ELR (cell line): ENCODE measurements around the gene LIG3.
"Not testable (repeated sequence)": the region's sequence is repeated elsewhere in the genome, so short reads cannot be mapped to it uniquely, and the experiment has no call there.

Source experiments
- DNase-seq: peaks from one replicate; pipeline ENCODE4 v3.0.0-alpha.2; 2015; ENCODE audit warnings: low read depth

LIG3 gene

DNA sequence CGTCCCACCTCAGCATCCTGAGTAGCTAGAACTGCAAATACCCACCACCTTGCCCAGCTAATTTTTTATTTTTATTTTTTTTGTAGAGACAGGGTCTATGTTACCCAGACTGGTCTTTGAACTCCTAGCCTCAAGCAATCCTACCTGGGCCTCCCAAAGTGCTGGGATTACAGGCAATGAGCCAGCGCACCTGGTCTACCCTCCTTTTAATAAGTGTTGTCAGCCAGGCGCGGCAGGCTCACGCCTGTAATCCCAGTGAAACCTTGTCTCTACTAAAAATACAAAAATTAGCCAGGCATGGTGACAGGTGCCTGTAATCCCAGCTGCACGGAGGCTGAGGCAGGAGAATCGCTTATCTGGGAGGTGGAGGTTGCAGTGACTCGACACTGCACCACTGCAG, 63.9 kb downstream of the LIG3 start:
- DNase-seq, result no peak

DNA sequence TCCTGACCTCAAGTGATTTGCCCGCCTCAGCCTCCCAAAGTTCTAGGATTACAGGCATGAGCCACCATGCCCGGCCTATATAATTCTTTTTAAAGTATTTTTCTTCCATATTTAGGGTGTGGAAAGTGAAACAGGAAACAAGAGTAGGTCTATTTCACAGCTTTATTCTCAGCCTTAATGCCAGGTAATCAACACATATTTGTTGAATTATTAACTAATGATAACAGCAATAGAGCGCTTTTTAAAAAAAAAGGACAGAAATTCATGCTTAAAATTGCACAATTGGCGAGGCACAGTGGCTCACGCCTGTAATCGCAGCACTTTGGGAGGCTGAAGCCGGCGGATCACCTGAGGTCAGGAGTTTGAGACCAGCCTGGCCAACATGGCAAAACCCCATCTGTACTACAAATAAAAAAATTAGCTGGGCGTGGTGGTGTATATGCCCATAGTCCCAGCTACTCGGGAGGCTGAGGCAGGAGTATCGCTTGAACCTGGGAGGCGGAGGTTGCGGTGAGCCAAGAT, 65.2 kb downstream of the LIG3 start:
- DNase-seq, result not testable (repeated sequence)

DNA sequence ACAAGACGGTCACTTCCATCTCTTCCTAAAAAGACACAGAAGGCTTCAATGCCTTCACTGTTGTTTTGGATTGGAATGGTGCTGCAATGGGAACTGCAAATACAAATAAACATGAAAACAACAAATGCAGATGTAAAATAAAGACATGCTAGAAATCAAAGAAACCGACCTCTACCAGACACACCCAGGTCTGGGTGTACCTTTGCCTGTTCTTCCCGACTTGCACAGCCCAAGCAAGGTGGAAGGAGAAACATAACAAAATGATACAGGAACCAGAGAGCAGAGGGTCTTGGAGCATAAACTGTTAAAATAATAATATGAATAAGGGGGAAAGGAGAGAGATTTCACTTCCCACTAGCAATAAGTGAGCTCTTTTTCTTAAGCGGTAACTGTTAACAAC, 65.9 kb downstream of the LIG3 start:
- no peak for DNase-seq

DNA sequence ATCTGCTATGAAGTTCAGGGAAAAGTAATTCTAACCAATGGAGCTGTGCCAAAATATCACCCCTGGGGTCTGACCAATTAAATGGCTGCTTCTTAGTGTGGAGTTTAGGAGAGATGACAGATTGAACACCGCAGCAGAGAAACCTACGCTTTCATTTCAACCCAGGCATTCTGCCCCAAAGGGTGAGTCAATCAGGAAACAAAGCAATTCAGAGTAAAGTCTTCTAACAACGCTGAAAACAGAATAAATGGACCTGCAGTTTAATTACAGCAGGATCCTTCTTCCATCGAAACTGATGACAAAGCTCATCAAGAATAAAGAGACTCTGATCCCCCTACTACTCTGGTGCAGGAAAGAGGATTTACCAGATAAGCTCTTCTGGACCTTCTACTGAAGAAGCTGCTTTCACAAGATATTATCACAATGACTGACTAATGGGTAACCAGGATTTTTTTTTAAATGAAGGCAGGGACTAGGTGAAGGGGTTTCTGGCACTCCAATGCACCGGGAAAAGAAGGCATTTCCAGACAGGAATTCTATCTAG, 66.5 kb downstream of the LIG3 start:
- DNase-seq, result no peak

DNA sequence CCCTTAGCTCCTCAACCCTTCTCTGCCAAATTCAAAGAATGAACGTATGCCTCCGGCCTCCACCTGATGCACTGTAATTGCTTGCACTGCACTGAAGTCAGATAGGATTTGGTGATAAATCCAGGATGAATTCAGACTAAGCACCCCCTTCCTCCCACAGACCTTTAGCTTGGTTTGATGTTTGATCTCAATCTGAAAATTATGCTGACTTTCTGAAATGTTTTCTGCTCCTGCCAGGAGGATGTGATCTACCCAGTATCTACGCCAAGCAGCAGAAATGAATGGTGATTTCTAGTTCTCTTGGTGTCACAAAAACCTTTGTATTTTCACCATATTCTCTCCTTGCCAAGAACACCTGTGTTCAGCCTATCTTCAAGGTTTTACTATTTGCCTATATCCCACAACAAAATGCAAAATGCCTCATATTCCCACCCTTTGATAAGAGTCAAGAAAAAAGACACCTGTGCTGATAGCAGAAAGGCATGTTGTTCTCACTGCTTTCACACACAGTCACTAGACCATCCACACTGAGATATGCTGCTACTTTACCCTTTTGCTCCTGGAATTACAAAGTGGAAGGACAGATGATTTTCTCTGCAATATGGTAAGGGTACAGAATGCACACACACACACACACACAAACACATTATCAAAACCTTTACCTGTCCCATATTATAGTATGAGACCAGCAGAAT, 68.5 kb downstream of the LIG3 start:
- no peak for DNase-seq

DNA sequence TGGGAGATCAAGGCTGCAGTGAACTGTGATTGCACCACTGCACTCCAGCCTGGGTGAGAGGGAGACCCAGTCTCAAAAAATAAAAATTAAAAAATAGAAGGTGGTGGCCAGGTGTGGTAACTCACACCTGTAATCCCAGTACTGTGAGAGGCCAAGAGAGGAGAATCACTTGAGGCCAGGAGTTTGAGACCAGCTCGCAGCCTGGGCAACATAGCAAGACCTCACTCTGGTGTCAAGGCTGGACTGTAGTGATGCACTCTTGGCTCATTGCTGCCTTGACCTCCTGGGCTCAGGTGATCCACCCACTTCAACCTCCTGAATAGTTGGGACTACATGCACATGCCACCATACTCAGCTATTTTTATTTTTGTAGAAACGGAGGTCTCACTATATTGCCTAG, 69.9 kb downstream of the LIG3 start:
- DNase-seq, result no peak

DNA sequence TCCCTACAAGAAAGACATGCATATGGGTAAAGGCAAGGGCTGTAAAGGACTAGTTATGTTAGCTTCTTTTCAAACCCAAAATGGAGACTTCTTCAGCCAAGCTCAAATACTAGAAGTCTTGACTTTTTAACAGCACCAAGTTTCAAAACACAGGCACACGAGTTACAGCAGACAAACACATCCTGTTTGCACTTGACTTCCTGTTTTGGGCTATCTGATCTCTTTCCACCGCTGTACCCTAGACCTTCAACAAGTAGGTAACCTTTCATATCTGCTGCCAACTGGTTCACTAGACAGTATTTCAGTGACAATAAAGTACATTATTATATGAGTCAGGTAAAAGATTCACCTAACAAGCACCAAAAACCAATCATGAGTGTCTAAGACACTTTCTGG, 70.9 kb downstream of the LIG3 start:
- no peak for DNase-seq

DNA sequence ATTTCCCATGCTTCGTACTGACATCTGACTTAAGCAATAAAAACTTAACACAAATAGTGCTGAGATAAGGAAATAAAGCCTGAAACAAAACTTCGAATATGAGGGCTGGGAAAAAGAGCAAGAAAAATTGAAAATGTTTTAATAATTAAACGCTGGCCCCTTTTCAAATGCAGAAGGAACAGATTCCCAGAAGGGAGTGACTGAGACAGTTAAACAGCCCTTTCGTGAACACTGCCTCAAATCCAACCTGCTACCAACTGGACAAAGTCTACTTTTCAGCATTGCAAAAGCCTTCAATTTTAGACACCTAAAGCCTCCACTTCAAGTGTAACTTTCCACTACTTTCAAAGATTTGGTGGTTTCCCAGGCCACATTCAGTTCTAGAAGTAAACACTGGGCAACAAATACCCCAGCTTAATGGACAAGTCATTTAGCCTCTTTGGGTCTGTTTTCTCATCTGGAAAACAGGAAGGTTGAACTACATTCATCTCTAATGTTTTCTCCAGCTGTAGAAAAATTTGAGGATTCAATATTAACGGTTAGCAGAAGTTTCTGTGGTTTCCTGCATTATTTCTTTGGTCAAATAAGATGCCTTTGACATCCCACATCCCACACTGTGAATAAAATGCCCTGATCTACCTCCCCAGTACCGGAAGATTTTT, 71.4 kb downstream of the LIG3 start:
- DNase-seq, result no peak

DNA sequence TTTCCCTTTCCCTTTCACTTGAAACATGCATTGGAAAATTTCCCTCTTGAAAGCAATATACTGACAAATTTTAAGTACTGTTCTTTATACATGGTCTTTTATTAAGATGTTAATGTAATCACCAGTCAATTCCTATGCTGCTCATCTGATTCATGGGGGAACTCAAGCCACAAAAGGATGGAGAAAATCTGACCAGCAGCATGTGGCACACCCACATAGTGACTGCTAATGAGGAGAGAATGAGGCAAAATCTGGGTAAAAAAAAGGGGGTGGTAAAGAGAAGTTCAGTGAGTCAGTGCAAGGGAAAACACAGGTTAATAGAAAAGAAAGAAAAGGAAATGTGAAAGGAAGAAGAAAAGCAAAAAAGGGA, 71.9 kb downstream of the LIG3 start:
- DNase-seq, result peak; percentile 68

DNA sequence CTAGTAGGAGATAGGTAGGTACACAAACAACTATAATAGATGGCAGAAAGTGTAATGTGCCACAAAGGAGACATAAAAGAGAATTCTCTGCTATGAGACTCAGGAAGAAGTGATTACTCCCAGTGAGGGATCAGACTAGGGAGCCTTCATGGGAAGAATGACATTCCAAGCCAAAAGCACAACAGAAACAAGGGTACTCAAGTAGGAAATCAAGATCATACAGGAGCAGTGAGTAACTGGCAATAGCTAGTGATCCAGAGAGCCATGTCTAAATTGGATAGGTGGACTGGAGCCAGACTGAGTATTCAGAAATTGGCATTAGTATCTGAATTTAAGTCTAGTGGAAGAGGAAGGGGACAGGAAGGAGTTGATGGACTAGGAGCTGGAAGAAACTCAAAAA, 72.5 kb downstream of the LIG3 start:
- peak; percentile 18 for DNase-seq

DNA sequence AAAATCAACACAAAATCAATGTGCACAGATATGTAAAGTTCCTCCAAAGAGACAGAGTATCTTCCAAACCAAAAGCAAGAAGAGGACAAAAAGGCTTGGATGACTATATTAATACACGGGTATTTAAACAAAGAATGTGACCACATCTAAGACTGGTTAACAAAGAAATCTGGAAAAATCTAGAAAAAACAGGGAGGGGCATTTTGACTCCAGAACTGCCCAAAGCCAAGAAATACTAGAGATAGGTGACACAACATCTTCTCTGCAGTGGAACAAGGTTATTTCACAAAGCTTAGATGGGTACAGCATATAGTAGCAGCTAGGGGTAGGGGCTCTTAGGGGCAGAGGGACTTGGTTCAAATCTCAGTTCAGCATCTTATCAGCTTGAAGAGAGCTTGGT, 72.9 kb downstream of the LIG3 start:
- no peak for DNase-seq

DNA sequence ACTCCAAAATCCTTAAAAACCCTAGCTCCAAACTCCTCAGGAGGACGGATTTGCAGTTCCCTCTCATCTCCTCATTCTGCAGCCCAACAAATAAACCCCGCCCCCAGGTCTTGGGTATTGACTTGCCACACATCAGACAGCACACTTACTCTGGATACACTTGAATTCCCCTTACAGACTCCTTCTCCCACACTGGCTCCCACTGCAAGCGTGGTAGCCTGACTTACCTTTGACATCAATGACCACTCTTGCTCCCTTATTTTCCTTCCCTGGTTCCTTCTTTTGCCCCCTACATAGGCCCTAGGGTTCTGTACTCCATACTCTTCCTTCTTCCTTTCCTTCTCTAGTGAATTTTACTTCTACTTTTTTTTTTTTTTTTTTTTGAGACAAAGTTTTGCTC, 75.7 kb downstream of the LIG3 start:
- no peak for DNase-seq

DNA sequence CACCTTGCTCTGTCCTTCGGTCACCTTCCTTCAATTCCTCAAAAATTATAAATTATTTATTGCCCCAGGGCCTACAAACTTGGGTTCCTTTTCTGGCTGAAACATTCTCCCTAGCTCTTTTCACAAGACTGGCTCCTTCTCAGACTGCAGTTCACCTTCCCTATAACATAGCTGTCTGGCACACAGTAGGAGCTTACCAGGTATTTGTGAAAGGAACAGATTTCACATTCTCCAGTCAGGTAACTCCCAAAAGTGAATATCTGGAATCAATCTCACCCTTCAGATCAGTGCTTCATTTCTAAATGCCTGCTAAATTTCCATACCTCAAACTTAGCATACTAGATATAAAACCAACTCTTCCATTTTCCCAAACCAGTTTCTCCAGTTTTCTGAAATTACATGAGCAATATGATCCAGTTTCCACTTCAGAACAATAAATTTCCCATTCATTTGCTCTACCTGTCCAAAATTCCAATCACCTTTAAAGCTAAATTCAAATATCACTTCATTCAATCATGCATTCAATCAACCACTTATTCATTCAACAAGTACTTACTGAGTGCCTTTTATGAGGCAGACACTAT, 77.1 kb downstream of the LIG3 start:
- DNase-seq, result no peak
